Activated naive CD8-positive, alpha-beta T cell treated with anti-CD3 and anti-CD28 coated beads for 36 hours (primary cell): Measurements from ENCODE around the gene BMP8A. TPM values are rescaled to one million over a fixed set of nuclear protein-coding genes. Genes with fewer than 3 reads are reported as not detected.
A peak's percentile ranks its signal among the peaks of the same experiment; 100 is the strongest.
"Not testable (repeated sequence)": the region's sequence is repeated elsewhere in the genome, so short reads cannot be mapped to it uniquely, and the experiment has no call there.

Source experiments
- DNase-seq: peaks from one replicate; pipeline ENCODE4 v3.0.0; 2021
- H3K27ac Mint-ChIP-seq: one replicate; pipeline ENCODE4 v1.8.0; 2022; ENCODE audit warnings: mild to moderate bottlenecking, moderate library complexity, mixed read lengths
- H3K27me3 Mint-ChIP-seq: one replicate; pipeline ENCODE4 v1.8.0; 2022; ENCODE audit warnings: mild to moderate bottlenecking, mixed read lengths
- H3K36me3 Mint-ChIP-seq: one replicate; pipeline ENCODE4 v1.8.0; 2021; ENCODE audit warnings: mild to moderate bottlenecking, mixed read lengths
- H3K4me1 Mint-ChIP-seq: one replicate; pipeline ENCODE4 v1.8.0; 2021; ENCODE audit warnings: mixed read lengths
- H3K4me3 Mint-ChIP-seq: one replicate; pipeline ENCODE4 v1.8.0; 2022; ENCODE audit warnings: mild to moderate bottlenecking, moderate library complexity, mixed read lengths
- H3K9me3 Mint-ChIP-seq: one replicate; pipeline ENCODE4 v1.8.0; 2022; ENCODE audit warnings: mixed read lengths
- total RNA-seq, 2 experiments: library from RNA; stranded (reverse); gene quantifications; one replicate each; pipeline ENCODE4 v1.2.3, GENCODE V29; 2021

Gene BMP8A
- total RNA-seq, 2 experiments from 2014 or later: 0.14 to 0.16 TPM

DNA sequence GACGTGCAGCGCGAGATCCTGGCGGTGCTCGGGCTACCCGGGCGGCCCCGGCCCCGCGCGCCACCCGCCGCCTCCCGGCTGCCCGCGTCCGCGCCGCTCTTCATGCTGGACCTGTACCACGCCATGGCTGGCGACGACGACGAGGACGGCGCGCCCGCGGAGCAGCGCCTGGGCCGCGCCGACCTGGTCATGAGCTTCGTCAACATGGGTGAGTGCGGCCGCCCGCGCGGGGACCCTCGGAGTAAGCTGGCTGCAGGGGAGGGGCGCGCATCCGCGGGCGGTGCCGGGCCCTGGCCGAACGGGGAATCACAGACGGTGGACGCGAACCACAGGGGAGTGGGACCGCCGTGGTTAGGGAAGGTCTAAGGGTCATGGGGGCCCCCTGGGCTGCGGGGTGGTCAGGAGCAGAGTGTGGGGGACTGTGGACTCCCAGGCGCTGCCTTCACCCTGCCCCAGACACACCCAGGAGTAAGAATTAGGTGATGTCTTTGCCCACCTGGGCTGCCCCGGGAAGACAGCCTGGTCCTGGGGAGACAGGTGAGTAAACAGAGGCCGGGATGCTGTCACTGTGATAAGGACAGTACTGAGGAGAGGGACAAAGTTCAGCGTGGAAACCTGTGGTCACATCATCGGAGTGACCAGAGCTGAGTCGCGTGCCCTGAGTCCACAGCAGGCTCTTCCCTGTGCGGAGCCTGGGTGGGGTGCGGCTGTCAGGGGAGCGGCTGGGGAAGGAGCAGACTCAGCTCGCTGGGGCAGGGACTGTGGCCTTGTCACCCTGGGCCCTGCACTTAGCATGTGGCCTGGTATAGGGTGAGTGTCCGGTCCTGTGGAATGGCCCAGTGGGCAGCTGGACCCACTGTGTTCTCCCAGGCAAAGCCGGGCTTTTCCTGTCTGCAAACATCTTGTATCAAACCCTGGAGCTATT, 944 bp downstream of the BMP8A start:
- H3K27ac Mint-ChIP-seq, H3K9me3 Mint-ChIP-seq, H3K4me1 Mint-ChIP-seq, H3K36me3 Mint-ChIP-seq, DNase-seq: not testable (repeated sequence)
- Mint-ChIP-seq H3K27me3 (peaks cover 35% of the 10 kb centered on the region), H3K4me3 (peak overlapping the region; percentile 47)

DNA sequence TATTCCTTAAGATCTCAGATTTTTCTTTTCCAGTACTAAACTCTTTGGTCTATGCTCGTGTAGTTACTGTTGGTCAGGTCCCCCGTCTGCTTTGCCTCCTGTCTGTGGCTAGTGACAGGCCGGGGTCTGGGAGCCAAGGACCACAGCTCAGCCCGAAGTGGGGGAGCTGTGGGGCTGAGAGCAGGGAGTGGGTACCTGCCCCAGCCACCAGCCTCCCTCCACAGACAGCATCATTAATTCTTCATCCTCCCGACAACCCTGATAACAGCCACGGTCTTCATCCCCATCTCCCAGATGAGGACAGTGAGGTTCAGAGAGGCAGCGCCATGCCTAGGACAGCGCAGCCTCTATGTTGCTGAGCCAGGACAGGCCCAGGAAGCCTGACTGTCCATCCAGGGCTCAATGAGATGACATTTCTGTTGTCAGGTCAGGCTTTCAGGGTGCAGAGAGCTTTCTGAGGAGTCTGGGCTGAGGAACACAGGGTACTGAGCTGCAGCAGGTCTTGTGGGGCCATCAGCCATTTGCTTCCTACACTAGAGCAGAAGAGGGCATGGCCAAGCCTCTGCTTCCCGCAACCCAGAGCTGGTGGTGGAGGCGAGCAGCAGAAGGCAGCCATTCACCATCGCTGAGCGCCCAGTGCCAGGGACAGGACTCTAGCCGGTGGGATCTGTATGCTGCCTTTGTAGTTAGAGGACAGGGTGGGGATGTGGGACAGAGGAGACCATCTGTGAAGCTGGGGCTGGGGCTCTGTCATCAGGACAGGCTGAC, 1.8 kb downstream of the BMP8A start:
- H3K27me3 Mint-ChIP-seq: peaks cover 38% of the 10 kb centered on the region
- DNase-seq, H3K4me1 Mint-ChIP-seq, H3K36me3 Mint-ChIP-seq, H3K27ac Mint-ChIP-seq, H3K9me3 Mint-ChIP-seq: not testable (repeated sequence)
- H3K4me3 Mint-ChIP-seq: peak overlapping the region; percentile 2

DNA sequence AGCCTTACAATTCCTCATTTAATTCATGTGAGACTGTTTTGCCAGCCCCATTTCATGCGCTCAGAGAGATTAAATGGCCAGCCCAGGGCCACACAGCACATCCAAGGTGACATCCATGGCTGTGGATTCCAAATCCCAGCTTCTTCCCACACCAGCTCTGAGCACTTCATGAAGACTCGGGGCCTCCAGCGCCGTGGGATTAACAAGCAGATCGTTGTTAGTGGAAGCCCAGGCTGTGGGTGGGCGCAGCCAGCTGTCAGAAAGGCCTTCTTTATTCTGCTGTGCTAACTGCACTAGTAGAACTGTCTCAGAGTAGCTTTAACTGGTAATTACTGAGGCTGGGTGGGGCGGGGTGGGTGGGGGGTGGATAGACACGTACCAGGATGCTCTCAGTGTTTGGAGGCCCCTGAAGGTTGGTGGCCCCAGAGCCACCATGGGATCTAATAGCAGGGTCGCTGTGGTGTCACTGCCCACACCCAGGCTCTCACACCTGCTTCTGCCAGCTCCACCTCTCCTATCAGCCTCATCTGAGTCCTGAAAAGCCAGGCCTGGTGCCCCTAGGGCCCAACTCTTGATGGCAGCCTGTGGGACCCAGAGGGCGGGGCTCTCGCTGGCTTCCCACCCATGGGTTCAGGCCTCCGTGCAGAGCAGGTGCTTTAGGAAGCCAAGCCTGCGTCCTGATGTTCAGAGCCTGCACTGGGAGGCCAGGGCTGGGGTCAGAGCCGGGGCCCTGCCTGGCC, 3.4 kb downstream of the BMP8A start:
- DNase-seq: no peak
- no peak overlapping the region for H3K4me3 Mint-ChIP-seq
- no peaks in the 10 kb centered on the region for H3K36me3 Mint-ChIP-seq
- H3K27ac Mint-ChIP-seq: no peak overlapping the region
- peaks cover 39% of the 10 kb centered on the region for H3K27me3 Mint-ChIP-seq
- H3K9me3 Mint-ChIP-seq: no peaks in the 10 kb centered on the region
- peaks cover 2% of the 10 kb centered on the region for H3K4me1 Mint-ChIP-seq

DNA sequence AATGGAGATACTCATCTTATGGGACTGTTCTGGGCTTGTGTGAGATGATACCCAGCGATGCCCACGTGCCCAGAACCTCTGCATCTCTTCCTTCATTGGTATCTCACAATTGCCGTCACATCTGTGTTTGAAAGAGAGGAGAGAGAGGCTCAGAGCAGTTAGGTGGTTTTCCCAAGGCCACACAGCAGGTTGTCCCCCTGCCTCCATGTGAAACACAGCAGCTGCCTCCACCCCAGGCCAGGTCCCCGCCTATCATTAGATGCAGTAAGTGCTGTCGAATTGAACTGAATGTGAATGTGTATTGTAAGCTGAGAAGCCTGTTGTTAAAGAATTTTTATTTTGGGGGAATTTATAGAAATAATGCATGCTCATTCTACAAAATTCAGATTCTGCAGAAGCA, 5.1 kb downstream of the BMP8A start:
- H3K27ac Mint-ChIP-seq, H3K4me1 Mint-ChIP-seq, H3K36me3 Mint-ChIP-seq, H3K4me3 Mint-ChIP-seq, DNase-seq, H3K9me3 Mint-ChIP-seq: not testable (repeated sequence)
- H3K27me3 Mint-ChIP-seq: peaks cover 34% of the 10 kb centered on the region

DNA sequence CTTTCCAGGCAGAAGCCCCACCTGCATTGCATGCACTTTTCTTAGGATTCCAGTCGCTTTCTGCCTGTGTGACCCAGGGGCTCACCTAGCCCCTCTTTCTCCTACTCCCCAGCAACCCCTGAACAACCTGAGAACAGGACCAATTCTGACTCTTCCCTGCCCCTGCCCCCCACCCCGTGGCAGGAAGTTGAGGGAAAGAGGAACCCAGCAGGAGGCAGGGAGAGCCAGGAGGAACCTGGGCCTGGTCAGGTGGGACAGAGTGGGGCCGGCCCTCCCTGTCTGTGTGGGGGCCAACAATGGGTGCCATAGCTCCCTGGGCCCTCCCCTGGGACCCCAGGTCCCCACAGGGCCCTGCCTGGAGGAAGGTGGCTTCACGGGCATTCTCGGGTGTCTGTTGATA, 6.1 kb downstream of the BMP8A start:
- peaks cover 29% of the 10 kb centered on the region for H3K27me3 Mint-ChIP-seq
- no peak overlapping the region for H3K27ac Mint-ChIP-seq
- H3K36me3 Mint-ChIP-seq: no peaks in the 10 kb centered on the region
- no peak overlapping the region for H3K4me3 Mint-ChIP-seq
- no peaks in the 10 kb centered on the region for H3K4me1 Mint-ChIP-seq
- H3K9me3 Mint-ChIP-seq: no peaks in the 10 kb centered on the region
- no peak for DNase-seq

DNA sequence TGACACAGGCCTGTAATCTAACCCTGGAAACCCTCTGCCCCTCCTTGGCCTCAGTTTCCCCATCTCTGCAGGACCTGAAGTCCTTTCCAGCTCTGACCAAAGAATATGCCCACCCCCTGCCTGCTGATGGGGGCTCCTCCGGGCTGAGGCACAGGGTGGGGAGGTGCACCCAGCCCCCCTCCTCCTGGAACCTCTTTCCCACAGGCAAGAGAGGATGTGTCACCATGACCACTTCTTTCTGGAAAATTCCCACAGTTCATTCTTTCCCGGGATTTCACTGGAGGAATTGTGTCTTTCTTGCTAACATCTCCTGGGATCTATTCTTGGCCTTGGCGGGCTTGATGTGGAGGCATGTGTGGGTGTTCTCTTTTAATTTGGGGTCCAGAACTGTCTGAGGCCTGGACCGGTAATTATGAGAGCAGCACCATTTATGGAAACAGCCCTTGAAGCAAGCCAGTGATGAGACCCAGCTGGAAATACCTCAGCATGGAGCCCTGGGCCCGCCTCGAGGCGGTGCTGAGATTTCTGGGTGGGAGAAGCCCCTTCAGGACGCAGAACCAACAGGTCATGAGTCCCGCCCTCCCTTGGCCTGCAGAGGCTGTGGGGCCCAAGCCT, 6.8 kb downstream of the BMP8A start:
- not testable (repeated sequence) for H3K4me1 Mint-ChIP-seq, DNase-seq, H3K36me3 Mint-ChIP-seq, H3K27ac Mint-ChIP-seq, H3K9me3 Mint-ChIP-seq, H3K4me3 Mint-ChIP-seq
- H3K27me3 Mint-ChIP-seq: peaks cover 22% of the 10 kb centered on the region

DNA sequence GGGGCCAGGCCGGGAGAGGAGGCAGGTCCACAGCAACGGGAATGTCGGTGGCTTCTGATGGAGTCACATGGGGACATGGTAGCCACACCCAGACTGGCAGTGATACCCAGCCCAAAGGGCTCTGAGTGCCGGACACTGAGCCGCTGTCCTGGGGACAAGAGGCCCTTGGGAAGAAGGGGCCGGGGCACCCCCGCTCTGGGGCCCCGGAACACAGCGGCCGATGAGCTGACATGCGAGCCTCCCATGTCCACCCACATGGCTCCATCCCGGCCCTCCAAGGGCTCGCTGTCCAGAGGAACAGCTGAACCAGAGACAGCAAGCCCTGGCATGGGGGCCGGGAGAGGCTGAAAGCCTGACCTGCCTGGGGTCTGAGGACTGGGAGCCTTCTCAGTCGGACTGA, 7.4 kb downstream of the BMP8A start:
- not testable (repeated sequence) for H3K27ac Mint-ChIP-seq, H3K36me3 Mint-ChIP-seq, H3K9me3 Mint-ChIP-seq, H3K4me3 Mint-ChIP-seq, DNase-seq, H3K4me1 Mint-ChIP-seq
- H3K27me3 Mint-ChIP-seq: peaks cover 16% of the 10 kb centered on the region

DNA sequence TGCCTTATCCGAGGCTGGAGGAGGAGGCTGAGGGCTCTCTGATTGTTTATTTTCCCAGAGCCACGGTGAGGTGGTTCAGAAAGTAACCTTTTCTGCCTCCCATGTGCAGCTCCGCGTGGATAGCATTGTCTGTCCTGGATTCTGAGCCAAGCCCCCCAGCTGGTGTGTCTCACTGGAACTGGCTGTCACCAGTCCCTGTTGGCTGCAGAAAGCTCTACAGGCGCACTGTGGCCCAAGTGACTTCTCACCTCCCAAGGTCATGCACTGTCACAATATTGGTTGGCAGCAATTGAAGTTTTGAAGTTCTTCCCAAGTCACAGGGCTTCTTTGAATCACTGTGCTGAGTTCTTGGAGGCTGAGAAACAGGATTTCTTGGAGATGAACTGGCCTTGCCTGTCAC, 8.2 kb downstream of the BMP8A start:
- peaks cover 8% of the 10 kb centered on the region for H3K27me3 Mint-ChIP-seq
- H3K4me3 Mint-ChIP-seq: no peak overlapping the region
- H3K4me1 Mint-ChIP-seq: no peaks in the 10 kb centered on the region
- H3K9me3 Mint-ChIP-seq: no peaks in the 10 kb centered on the region
- DNase-seq: no peak
- no peaks in the 10 kb centered on the region for H3K36me3 Mint-ChIP-seq
- H3K27ac Mint-ChIP-seq: no peak overlapping the region

DNA sequence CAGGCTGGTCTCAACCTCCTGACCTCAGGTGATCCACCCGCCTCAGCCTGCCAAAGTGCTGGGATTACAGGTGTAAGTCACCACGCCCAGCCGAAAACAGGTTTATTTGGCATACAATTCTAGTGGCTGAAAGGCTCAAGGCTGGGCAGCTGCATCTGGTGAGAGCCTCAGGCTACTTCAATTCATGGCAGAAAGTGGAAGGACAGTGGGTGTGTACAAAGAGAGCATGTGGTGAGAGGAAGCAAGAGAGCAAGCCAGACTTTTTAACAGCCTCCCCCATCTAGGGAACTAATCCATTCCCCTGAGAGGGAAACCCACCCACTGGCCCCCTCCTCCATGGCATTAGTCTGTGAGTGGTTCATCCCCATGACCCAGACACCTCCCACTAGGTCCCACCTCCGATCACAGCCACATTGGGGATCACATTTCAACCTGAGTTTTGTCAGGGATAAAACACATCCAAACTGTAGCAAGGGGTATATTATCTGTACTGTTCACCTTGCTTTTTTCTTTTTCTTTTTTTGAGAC, 9.5 kb downstream of the BMP8A start:
- H3K27me3 Mint-ChIP-seq: peaks cover 7% of the 10 kb centered on the region
- no peaks in the 10 kb centered on the region for H3K4me1 Mint-ChIP-seq
- no peak for DNase-seq
- H3K9me3 Mint-ChIP-seq: no peaks in the 10 kb centered on the region
- no peak overlapping the region for H3K4me3 Mint-ChIP-seq
- H3K36me3 Mint-ChIP-seq: no peaks in the 10 kb centered on the region
- no peak overlapping the region for H3K27ac Mint-ChIP-seq

DNA sequence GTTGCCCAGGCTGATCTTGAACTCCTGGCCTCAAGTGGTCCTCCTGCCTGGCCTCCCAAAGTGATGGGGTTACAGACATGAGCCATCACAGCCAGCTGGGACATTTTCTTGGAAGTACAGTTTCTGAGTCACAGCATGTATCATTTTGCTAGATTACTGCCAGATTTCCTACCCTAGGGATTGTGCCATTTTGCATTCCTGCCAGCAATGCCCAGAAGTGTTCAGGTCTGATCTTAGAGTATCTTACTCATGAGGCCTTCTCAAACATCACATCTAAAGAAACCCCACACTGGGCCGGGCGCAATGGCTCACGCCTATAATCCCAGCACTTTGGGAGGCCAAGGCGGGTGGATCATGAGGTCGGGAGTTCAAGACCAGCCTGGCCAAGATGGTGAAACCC, 10.2 kb downstream of the BMP8A start:
- Mint-ChIP-seq H3K9me3 (no peaks in the 10 kb centered on the region), H3K27ac (no peak overlapping the region), H3K4me1 (no peaks in the 10 kb centered on the region), H3K4me3 (no peak overlapping the region), H3K27me3 (peaks cover 4% of the 10 kb centered on the region), H3K36me3 (no peaks in the 10 kb centered on the region)
- no peak for DNase-seq

DNA sequence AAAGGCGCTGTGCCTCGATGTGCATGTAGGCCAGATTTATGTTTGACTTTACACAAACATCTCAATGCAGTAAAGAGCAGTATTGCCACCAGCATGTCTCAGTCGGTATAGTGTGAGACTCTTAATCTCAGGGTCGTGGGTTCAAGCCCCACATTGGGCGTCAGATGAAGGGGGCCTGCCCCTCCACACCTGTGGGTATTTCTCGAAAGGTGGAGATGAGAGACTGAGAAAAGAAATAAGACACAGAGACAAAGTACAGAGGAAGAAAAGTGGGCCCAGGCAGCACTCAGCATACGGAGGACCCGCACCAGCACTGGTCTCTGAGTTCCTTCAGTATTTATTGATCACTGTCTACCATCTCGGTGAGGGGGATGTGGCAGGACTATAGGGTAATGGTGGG, 13.0 kb downstream of the BMP8A start:
- not testable (repeated sequence) for H3K4me1 Mint-ChIP-seq, H3K27me3 Mint-ChIP-seq, DNase-seq, H3K4me3 Mint-ChIP-seq, H3K36me3 Mint-ChIP-seq, H3K27ac Mint-ChIP-seq, H3K9me3 Mint-ChIP-seq

DNA sequence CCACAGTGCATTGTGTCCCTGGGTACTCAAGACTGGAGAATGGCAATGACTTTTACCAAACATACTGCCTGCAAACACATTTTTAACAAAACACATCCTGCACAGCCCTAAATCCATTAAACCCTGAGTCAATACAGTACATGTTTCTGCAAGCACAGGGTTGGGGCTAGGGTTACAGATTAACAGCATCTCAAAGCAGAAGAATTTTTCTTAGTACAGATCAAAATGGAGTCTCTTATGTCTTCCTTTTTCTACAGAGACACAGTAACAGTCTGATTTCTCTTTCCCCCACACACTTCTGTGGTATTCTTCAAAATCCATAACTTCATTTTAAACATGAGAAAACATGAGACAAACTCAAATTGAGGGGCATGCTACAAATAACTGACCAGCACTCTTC, 13.9 kb downstream of the BMP8A start:
- Mint-ChIP-seq H3K27me3 (peaks cover 4% of the 10 kb centered on the region), H3K4me1 (peaks cover 10% of the 10 kb centered on the region), H3K9me3 (no peaks in the 10 kb centered on the region), H3K27ac (no peak overlapping the region), H3K36me3 (no peaks in the 10 kb centered on the region), H3K4me3 (no peak overlapping the region)
- DNase-seq: no peak

DNA sequence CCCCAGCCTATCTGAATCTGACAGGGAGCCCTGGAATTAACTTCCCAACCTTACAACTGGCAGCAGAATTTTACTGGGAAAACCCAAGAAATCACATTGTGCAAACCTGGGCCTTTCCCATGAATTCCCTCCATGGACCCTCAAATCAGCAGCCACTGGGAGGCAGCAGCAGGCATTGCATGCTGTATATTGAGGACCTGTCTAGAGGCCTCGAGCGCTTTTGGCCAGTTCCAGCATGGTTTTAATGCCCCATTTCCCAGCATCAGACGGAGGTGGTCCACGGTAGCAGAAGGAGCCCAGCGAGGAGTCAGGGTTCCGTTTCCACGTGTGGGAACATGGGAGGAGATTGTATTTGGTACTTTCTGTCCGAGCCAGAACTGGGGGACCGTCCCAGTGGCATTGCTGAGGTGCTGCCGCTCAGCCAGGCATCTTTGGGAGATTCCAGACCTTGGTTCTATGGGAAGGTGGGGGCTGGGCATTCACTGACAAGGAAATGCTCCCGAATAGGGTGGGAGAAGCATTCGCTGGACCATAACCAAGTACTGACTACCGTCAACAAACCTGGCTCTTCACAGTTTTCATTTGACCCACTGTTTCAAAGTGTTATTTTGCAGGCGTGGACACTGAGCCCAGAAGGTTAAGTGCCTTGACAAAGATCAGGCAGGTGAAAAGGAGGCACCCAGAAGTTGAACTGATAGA, 15.9 kb downstream of the BMP8A start:
- Mint-ChIP-seq H3K9me3 (no peaks in the 10 kb centered on the region), H3K27me3 (peaks cover 4% of the 10 kb centered on the region), H3K4me3 (no peak overlapping the region), H3K4me1 (peaks cover 10% of the 10 kb centered on the region), H3K36me3 (no peaks in the 10 kb centered on the region), H3K27ac (no peak overlapping the region)
- no peak for DNase-seq

DNA sequence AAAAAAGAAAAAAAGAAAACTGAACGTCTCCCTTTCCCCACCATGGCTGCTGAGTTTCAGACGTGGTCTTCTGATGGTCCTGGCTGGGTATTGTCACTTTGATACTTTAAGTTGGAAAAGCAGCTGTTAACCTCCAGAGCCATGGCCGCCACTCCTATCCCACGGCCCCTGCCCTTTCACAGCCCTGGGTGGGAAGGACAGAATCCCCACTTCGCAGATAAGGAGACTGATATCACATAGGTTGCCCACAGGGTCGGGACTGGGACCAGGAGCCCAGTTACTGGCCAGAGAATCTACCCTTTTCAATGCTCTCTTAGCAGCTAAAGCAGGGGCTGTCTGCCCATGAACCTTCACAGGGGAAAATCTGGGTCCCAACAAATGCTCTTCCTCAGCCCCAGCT, 16.8 kb downstream of the BMP8A start:
- no peak for DNase-seq
- Mint-ChIP-seq H3K4me3 (no peak overlapping the region), H3K27me3 (peaks cover 4% of the 10 kb centered on the region), H3K9me3 (no peaks in the 10 kb centered on the region), H3K36me3 (no peaks in the 10 kb centered on the region), H3K27ac (no peak overlapping the region), H3K4me1 (peaks cover 10% of the 10 kb centered on the region)
